CD14-positive monocyte (primary cell): ENCODE results near the gene PACSIN2. TPM values are rescaled to one million over a fixed set of nuclear protein-coding genes. Genes with fewer than 3 reads are reported as not detected.

Source experiments
- DNase-seq, 3 donors: peaks; one replicate each; pipeline ENCODE4 v3.0.0-alpha.2; 2011 to 2022
- H2AFZ ChIP-seq: 2 replicates; pipeline ENCODE4 v1.6.0; 2012; ENCODE audit warnings: mild to moderate bottlenecking, low read depth, low read length, inconsistent platforms; ENCODE audit not compliant: insufficient read depth, poor library complexity, severe bottlenecking
- H3K27ac ChIP-seq, 2 donors: 1 replicate in 1 of 2; 2 replicates in 1 of 2; pipeline ENCODE4 v1.5.1; 2012 to 2013; ENCODE audit warnings: low read length in 2 of 2, control low read depth in 1 of 2, inconsistent platforms in 1 of 2, low read depth in 1 of 2, mild to moderate bottlenecking in 1 of 2
- H3K27me3 ChIP-seq, 2 donors: one replicate each; pipeline versions ENCODE4 v1.6.0 to v1.6.1; 2011 to 2013; ENCODE audit warnings: low read length in 2 of 2; ENCODE audit not compliant: control insufficient read depth in 2 of 2, insufficient read depth in 2 of 2
- H3K36me3 ChIP-seq, 2 donors: replicated peaks in 1 of 2; 1 replicate in 1 of 2; 2 replicates in 1 of 2; pipeline versions ENCODE4 v1.5.1 to v1.6.1; 2012 to 2013; ENCODE audit warnings: low read length in 2 of 2, control low read depth in 1 of 2, inconsistent platforms in 1 of 2, mild to moderate bottlenecking in 1 of 2; ENCODE audit not compliant: insufficient read depth in 2 of 2, control insufficient read depth in 1 of 2
- H3K4me1 ChIP-seq, 2 donors: 1 replicate in 1 of 2; 2 replicates in 1 of 2; pipeline versions ENCODE4 v1.5.1 to v1.6.1; 2012 to 2013; ENCODE audit warnings: low read length in 2 of 2, control low read depth in 1 of 2, inconsistent platforms in 1 of 2, mild to moderate bottlenecking in 1 of 2, moderate library complexity in 1 of 2; ENCODE audit not compliant: insufficient read depth in 2 of 2, control insufficient read depth in 1 of 2
- H3K4me2 ChIP-seq: replicated peaks from 2 replicates; pipeline ENCODE3; 2012; ENCODE audit warnings: low read length, moderate library complexity, mild to moderate bottlenecking; ENCODE audit not compliant: poor library complexity, severe bottlenecking; ENCODE audit errors: extremely low read depth
- H3K4me3 ChIP-seq, 3 experiments: fragments of 200-600 bp in 1 of 3; sonication (generic) in 1 of 3; replicated peaks in 1 of 3; 1 replicate in 2 of 3; 2 replicates in 1 of 3; pipeline ENCODE4 v1.5.1; 2011 to 2013; ENCODE audit warnings: low read length in 3 of 3, mild to moderate bottlenecking in 3 of 3, control low read depth in 2 of 3, low read depth in 2 of 3, inconsistent platforms in 1 of 3, moderate library complexity in 1 of 3
- H3K79me2 ChIP-seq: 2 replicates; pipeline ENCODE4 v1.6.0; 2012; ENCODE audit warnings: mild to moderate bottlenecking, control low read depth, inconsistent platforms, low read length, moderate library complexity; ENCODE audit not compliant: insufficient read depth
- H3K9ac ChIP-seq: 2 replicates; pipeline ENCODE4 v1.6.0; 2017; ENCODE audit warnings: low read length, mild to moderate bottlenecking; ENCODE audit not compliant: insufficient read depth, poor library complexity, severe bottlenecking
- H3K9me3 ChIP-seq, 2 donors: replicated peaks in 1 of 2; 1 replicate in 1 of 2; 2 replicates in 1 of 2; pipeline versions ENCODE4 v1.5.1 to v1.6.1; 2012 to 2013; ENCODE audit warnings: low read length in 2 of 2, control low read depth in 1 of 2; ENCODE audit not compliant: control insufficient read depth in 1 of 2, insufficient read depth in 1 of 2
- H4K20me1 ChIP-seq: 2 replicates; pipeline ENCODE4 v1.6.0; 2012; ENCODE audit warnings: mild to moderate bottlenecking, low read length, control low read depth, moderate library complexity; ENCODE audit not compliant: insufficient read depth
- H3K27ac Mint-ChIP-seq, 7 donors: one replicate each; pipeline ENCODE4 v1.8.0; 2020; ENCODE audit warnings: mild to moderate bottlenecking in 7 of 7, mixed read lengths in 7 of 7, moderate library complexity in 6 of 7, inconsistent platforms in 2 of 7
- H3K27me3 Mint-ChIP-seq, 3 donors: one replicate each; pipeline ENCODE4 v1.8.0; 2021 to 2022; ENCODE audit warnings: low read depth in 3 of 3, mild to moderate bottlenecking in 3 of 3, mixed read lengths in 3 of 3, moderate library complexity in 3 of 3, inconsistent platforms in 1 of 3
- H3K36me3 Mint-ChIP-seq, 2 donors: one replicate each; pipeline ENCODE4 v1.8.0; 2020; ENCODE audit warnings: mixed read lengths in 2 of 2, inconsistent platforms in 1 of 2, mild to moderate bottlenecking in 1 of 2
- H3K4me1 Mint-ChIP-seq: one replicate; pipeline ENCODE4 v1.8.0; 2020; ENCODE audit warnings: mild to moderate bottlenecking, mixed read lengths
- H3K4me3 Mint-ChIP-seq, 2 donors: one replicate each; pipeline ENCODE4 v1.8.0; 2020; ENCODE audit warnings: mild to moderate bottlenecking in 2 of 2, mixed read lengths in 2 of 2, moderate library complexity in 1 of 2
- H3K9me3 Mint-ChIP-seq, 7 donors: one replicate each; pipeline ENCODE4 v1.8.0; 2020 to 2022; ENCODE audit warnings: mixed read lengths in 7 of 7, mild to moderate bottlenecking in 6 of 7, moderate library complexity in 6 of 7, inconsistent platforms in 2 of 7
- CTCF ChIP-seq: fragments of 200-600 bp; IDR thresholded peaks from one replicate; pipeline ENCODE4 v1.8.0; 2022; ENCODE audit warnings: antibody characterized with exemption, mild to moderate bottlenecking
- WGBS: methylation state at CpG from one replicate; pipeline ENCODE4 v1.1.5; 2013; ENCODE audit warnings: missing lambda C conversion rate; ENCODE audit not compliant: insufficient coverage; 5-methylcytosine and 5-hydroxymethylcytosine counted together
- intact Hi-C, 2 donors: fragments of 100-400 bp; cut with micrococcal nuclease; formaldehyde crosslinking; loops; one replicate each; pipeline versions ENCODE4 v1.15.0 to v1.15.1; 2023
- polyA plus RNA-seq, 3 donors: library from polyadenylated mRNA; depleted of rRNA in 1 of 3; unstranded in 2 of 3; stranded (reverse) in 1 of 3; fragments of 300-500 nt in 2 of 3; fragments of >200 nt in 1 of 3; fragmentation: Illumina TruSeq in 2 of 3; gene quantifications; 1 replicate in 2 of 3; 2 replicates in 1 of 3; pipeline ENCODE4 v1.2.3, GENCODE V29; 2012 to 2021

Gene PACSIN2
- polyA plus RNA-seq, 3 donors: 31.2 to 45.7 (median 40.2) TPM

- Mint-ChIP-seq H3K36me3 (peaks cover 56 to 70% of the 10 kb centered on the region in 2 donors), H3K27ac (peak overlapping the region in 1 of 7 donors; percentile 46), H3K4me1 (peaks cover 3% of the 10 kb centered on the region), H3K9me3 (peaks cover 0 to 3% (median 0%) of the 10 kb centered on the region in 7 donors), H3K27me3 (peaks cover 0 to 2% (median 0%) of the 10 kb centered on the region in 3 donors), H3K4me3 (peak overlapping the region in 1 of 2 donors; percentile 30)
- Histone ChIP-seq H3K27ac (no peak overlapping the region), H2AFZ (no peak overlapping the region), H3K79me2 (no peaks in the 10 kb centered on the region), H3K4me1 (no peaks in the 10 kb centered on the region), H3K4me3 (no peak overlapping the region), H3K36me3 (peaks cover 41 to 87% of the 10 kb centered on the region in 2 donors), H3K9me3 (no peaks in the 10 kb centered on the region), H3K9ac (no peak overlapping the region), H4K20me1 (no peaks in the 10 kb centered on the region), H3K27me3 (no peaks in the 10 kb centered on the region), H3K4me2 (no peak overlapping the region)
- intact Hi-C loops: loop anchor here in 1 of 2 donors (5.0 kb wide), 1 partner anchor 158 kb away; no protein-coding TSS in a partner anchor
- TF ChIP-seq CTCF: peak; percentile 54
- peak in 2 of 3 donors; percentile 7 to 18 for DNase-seq
- 100% methylated on average over 1 of the region's 9 CpGs for WGBS
These were observed 194.7 kb downstream of the PACSIN2 start for GRCh38 chr22:42820045-42820763.

Other genes starting within 250 kb of the PACSIN2 start
- gene ARFGAP3, start 157.9 kb downstream of the PACSIN2 start, polyA plus RNA-seq: 10 to 100 TPM; 22.3 to 38.7 (median 34.8) TPM
- gene TTLL1, start 74.2 kb upstream of the PACSIN2 start, polyA plus RNA-seq: 1 to 10 TPM; 4.7 to 6.0 (median 5.6) TPM
- 1 to 10 TPM in 2 of 3 donors, under 1 TPM in 1; 0.96 to 3.1 (median 3.1) TPM for gene BIK, start 95.6 kb upstream of the PACSIN2 start, polyA plus RNA-seq
- 1 to 10 TPM; 4.5 to 8.9 (median 6.8) TPM for gene MCAT, start 128.2 kb upstream of the PACSIN2 start, polyA plus RNA-seq
- 1,000 to 10,000 TPM in 2 of 3 donors, 100 to 1,000 TPM in 1; 491 to 2,663 (median 2,230) TPM for gene TSPO, start 136.4 kb upstream of the PACSIN2 start, polyA plus RNA-seq
- 10 to 100 TPM in 2 of 3 donors, 1 to 10 TPM in 1; 9.5 to 16.6 (median 16.5) TPM for gene TTLL12, start 172.0 kb upstream of the PACSIN2 start, polyA plus RNA-seq